Spleen (tissue), 11 donors: ENCODE data around the gene ADAMTS12. TPM values are rescaled to one million over a fixed set of nuclear protein-coding genes. Genes with fewer than 3 reads are reported as not detected.

Experiments used
- DNase-seq: peaks from one replicate; pipeline ENCODE4 v3.0.0-alpha.2; 2020
- H3K27ac ChIP-seq, 8 donors: fragments of 200-600 bp; sonication (generic) in 7 of 8; 1 replicate in 4 of 8; 2 replicates in 4 of 8; pipeline versions ENCODE4 v1.5.0 to v1.8.0; 2016 to 2021; ENCODE audit warnings: inconsistent platforms in 4 of 8, mild to moderate bottlenecking in 4 of 8, moderate library complexity in 1 of 8
- H3K27me3 ChIP-seq, 7 donors: fragments of 200-600 bp; sonication (generic) in 6 of 7; replicated peaks in 1 of 7; 1 replicate in 4 of 7; 2 replicates in 3 of 7; pipeline versions ENCODE4 v1.5.0 to v1.8.0; 2016 to 2021; ENCODE audit warnings: inconsistent platforms in 3 of 7, mild to moderate bottlenecking in 1 of 7
- H3K36me3 ChIP-seq, 6 donors: fragments of 200-600 bp; sonication (generic) in 5 of 6; 1 replicate in 4 of 6; 2 replicates in 2 of 6; pipeline versions ENCODE4 v1.5.0 to v1.8.0; 2016 to 2021; ENCODE audit warnings: inconsistent platforms in 2 of 6
- H3K4me1 ChIP-seq, 6 donors: fragments of 200-600 bp; sonication (generic) in 5 of 6; 1 replicate in 3 of 6; 2 replicates in 3 of 6; pipeline versions ENCODE4 v1.5.0 to v1.8.0; 2016 to 2021; ENCODE audit warnings: inconsistent platforms in 3 of 6
- H3K4me3 ChIP-seq, 8 donors: fragments of 200-600 bp; sonication (generic) in 7 of 8; 1 replicate in 4 of 8; 2 replicates in 4 of 8; pipeline versions ENCODE4 v1.5.0 to v1.8.0; 2016 to 2021; ENCODE audit warnings: inconsistent platforms in 4 of 8, mild to moderate bottlenecking in 4 of 8, moderate library complexity in 2 of 8
- H3K9me3 ChIP-seq, 8 donors: fragments of 200-600 bp; sonication (generic) in 7 of 8; 1 replicate in 4 of 8; 2 replicates in 4 of 8; pipeline versions ENCODE4 v1.5.0 to v1.8.0; 2016 to 2021; ENCODE audit warnings: inconsistent platforms in 4 of 8
- CTCF ChIP-seq, 11 experiments: fragments of 200-600 bp in 7 of 11; fragments of 450-650 bp in 4 of 11; sonication (generic) in 4 of 11; IDR thresholded peaks in 8 of 11; conservative IDR thresholded peaks in 3 of 11; 1 replicate in 7 of 11; 2 replicates in 4 of 11; pipeline versions ENCODE4 v1.4.0 to v1.8.0; 2016 to 2021; ENCODE audit warnings: antibody characterized with exemption in 11 of 11, inconsistent platforms in 4 of 11, mild to moderate bottlenecking in 1 of 11
- POLR2A ChIP-seq, 3 donors: fragments of 450-650 bp; IDR thresholded peaks; one replicate each; pipeline ENCODE4 v1.5.1; 2017; ENCODE audit warnings: antibody characterized with exemption in 3 of 3, mild to moderate bottlenecking in 1 of 3
- POLR2AphosphoS5 ChIP-seq, 3 donors: sonication (generic); formaldehyde crosslinking; IDR thresholded peaks; one replicate each; pipeline ENCODE4 v1.5.1; 2017; ENCODE audit warnings: antibody characterized with exemption in 3 of 3
- WGBS, 5 donors: extraction: QIAGEN DNeasy Blood & Tissue Kit in 3 of 5; methylation state at CpG; one replicate each; pipeline versions ENCODE4 v1.1.5 to v1.1.7; 2013 to 2018; 5-methylcytosine and 5-hydroxymethylcytosine counted together
- intact Hi-C: fragments of 100-400 bp; cut with DNase I; formaldehyde crosslinking; loops from one replicate; pipeline ENCODE4 v1.15.0; 2023; ENCODE audit warnings: low total_unique reads
- polyA plus RNA-seq, 3 donors: library from polyadenylated mRNA; stranded (reverse); fragments of 200-250 nt; gene quantifications; one replicate each; pipeline ENCODE4 v1.2.1, GENCODE V29; 2013
- total RNA-seq, 7 donors: library from RNA; depleted of rRNA in 3 of 7; stranded (reverse); fragments of >200 nt in 3 of 7; fragmentation: NEBNext Ultra II Directional in 4 of 7; extraction: Animal tissue kit (Norgen Biotek cat#: 25700) in 4 of 7; gene quantifications; one replicate each; pipeline versions ENCODE4 v1.1.0 to v1.2.1, GENCODE V29; 2016 to 2021
- donor health status: healthy with polysubstance abuse.
- donor health status: DM: no; HTN: no; CAD: no; lungs with moderate emphysema.
- donor health status: DM: no; HTN: no; CAD: no.
- donor health status: Bipolar disorder and iron deficiency.
- donor health status: healthy.
- donor health status: DM: no; HTN: no; CAD: no.
- donor health status: DM: yes; HTN: yes; CAD: no.

Gene ADAMTS12
- total and polyA plus RNA-seq, 10 donors = 0.07 to 4.3 (median 1.4) TPM

GRCh38 chr5:33846851-33847250, 44.9 kb downstream of the ADAMTS12 start:
- H3K36me3 ChIP-seq = no peaks in the 10 kb centered on the region
- 66 to 80% (median 73%) methylated on average over 2 of the region's 2 CpGs for WGBS, 5 donors
- H3K27ac ChIP-seq = no peak overlapping the region
- H3K9me3 ChIP-seq = peaks cover 0 to 23% (median 7%) of the 10 kb centered on the region in 8 donors
- no peak for DNase-seq
- peaks cover 0 to 8% (median 0%) of the 10 kb centered on the region in 6 donors for H3K4me1 ChIP-seq
- intact Hi-C loops = no loop called here
- TF ChIP-seq POLR2A (IDR thresholded peaks at IDR 0.05) = no peak
- no peak for TF ChIP-seq POLR2AphosphoS5 (IDR thresholded peaks at IDR 0.05)
- TF ChIP-seq CTCF (IDR thresholded peaks at IDR 0.05 in 8 of 11, conservative IDR thresholded peaks at IDR 0.05 in 3 of 11) = no peak
- no peak overlapping the region for H3K4me3 ChIP-seq
- no peaks in the 10 kb centered on the region for H3K27me3 ChIP-seq

GRCh38 chr5:33843579-33843978, 48.2 kb downstream of the ADAMTS12 start:
- intact Hi-C loops = no loop called here
- WGBS, 5 donors = 87 to 99% (median 90%) methylated on average over 3 of the region's 3 CpGs
- DNase-seq = no peak
- Histone ChIP-seq H3K27me3 (no peaks in the 10 kb centered on the region), H3K4me3 (no peak overlapping the region), H3K36me3 (no peaks in the 10 kb centered on the region), H3K27ac (no peak overlapping the region), H3K9me3 (peaks cover 0 to 23% (median 7%) of the 10 kb centered on the region in 8 donors), H3K4me1 (no peaks in the 10 kb centered on the region)
- TF ChIP-seq CTCF (IDR thresholded peaks at IDR 0.05 in 8 of 11, conservative IDR thresholded peaks at IDR 0.05 in 3 of 11) = no peak
- TF ChIP-seq POLR2AphosphoS5 (IDR thresholded peaks at IDR 0.05) = no peak
- no peak for TF ChIP-seq POLR2A (IDR thresholded peaks at IDR 0.05)

GRCh38 chr5:33842456-33842855, 49.3 kb downstream of the ADAMTS12 start:
- no peaks in the 10 kb centered on the region for H3K4me1 ChIP-seq
- H3K27ac ChIP-seq = no peak overlapping the region
- DNase-seq = no peak
- peaks cover 0 to 23% (median 7%) of the 10 kb centered on the region in 8 donors for H3K9me3 ChIP-seq
- no peaks in the 10 kb centered on the region for H3K36me3 ChIP-seq
- WGBS, 5 donors = 90 to 95% (median 92%) methylated on average over 2 of the region's 2 CpGs
- H3K4me3 ChIP-seq = no peak overlapping the region
- intact Hi-C loops = no loop called here
- no peaks in the 10 kb centered on the region for H3K27me3 ChIP-seq
- TF ChIP-seq POLR2AphosphoS5 (IDR thresholded peaks at IDR 0.05) (no peak), CTCF (IDR thresholded peaks at IDR 0.05 in 8 of 11, conservative IDR thresholded peaks at IDR 0.05 in 3 of 11) (no peak), POLR2A (IDR thresholded peaks at IDR 0.05) (no peak)

GRCh38 chr5:33841891-33842290, 49.9 kb downstream of the ADAMTS12 start:
- 87 to 91% (median 90%) methylated on average over 5 of the region's 5 CpGs for WGBS, 5 donors
- no peaks in the 10 kb centered on the region for H3K36me3 ChIP-seq
- no peaks in the 10 kb centered on the region for H3K27me3 ChIP-seq
- TF ChIP-seq POLR2AphosphoS5 (IDR thresholded peaks at IDR 0.05) (no peak), POLR2A (IDR thresholded peaks at IDR 0.05) (no peak), CTCF (IDR thresholded peaks at IDR 0.05 in 8 of 11, conservative IDR thresholded peaks at IDR 0.05 in 3 of 11) (no peak)
- no peak for DNase-seq
- H3K4me3 ChIP-seq = no peak overlapping the region
- no peak overlapping the region for H3K27ac ChIP-seq
- intact Hi-C loops = no loop called here
- peaks cover 0 to 23% (median 7%) of the 10 kb centered on the region in 8 donors for H3K9me3 ChIP-seq
- no peaks in the 10 kb centered on the region for H3K4me1 ChIP-seq
